ENCODE data around the gene TCF7L2.

TCF7L2 gene

GRCh38 chr10:113001599-113002448 is 51.8 kb downstream of the TCF7L2 start:
- no peak for DNase-seq

GRCh38 chr10:113002449-113002777 is 52.4 kb downstream of the TCF7L2 start:
- DNase-seq, result no peak

DNA sequence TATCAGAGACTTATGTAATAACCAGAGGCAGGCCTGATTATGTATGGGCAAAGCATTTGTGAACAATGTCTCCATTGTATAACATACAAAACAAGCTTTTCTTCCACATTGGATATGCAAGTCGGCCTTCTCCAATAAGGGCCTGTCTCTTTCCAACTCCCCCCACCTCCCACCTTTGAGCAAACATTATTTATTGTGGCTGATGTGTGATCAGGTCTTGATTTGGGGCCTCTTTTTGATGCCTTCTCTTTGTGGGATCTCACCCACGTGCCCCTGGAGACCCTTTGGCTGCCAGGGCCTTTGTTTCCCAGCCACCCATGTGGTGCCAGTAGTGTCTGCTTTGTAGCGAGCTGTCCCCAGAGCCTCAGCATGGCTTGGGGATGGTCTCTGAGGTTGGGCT is 53.0 kb downstream of the TCF7L2 start:
- DNase-seq, result no peak

GRCh38 chr10:113004069-113004618 is 54.1 kb downstream of the TCF7L2 start:
- no peak for DNase-seq

DNA sequence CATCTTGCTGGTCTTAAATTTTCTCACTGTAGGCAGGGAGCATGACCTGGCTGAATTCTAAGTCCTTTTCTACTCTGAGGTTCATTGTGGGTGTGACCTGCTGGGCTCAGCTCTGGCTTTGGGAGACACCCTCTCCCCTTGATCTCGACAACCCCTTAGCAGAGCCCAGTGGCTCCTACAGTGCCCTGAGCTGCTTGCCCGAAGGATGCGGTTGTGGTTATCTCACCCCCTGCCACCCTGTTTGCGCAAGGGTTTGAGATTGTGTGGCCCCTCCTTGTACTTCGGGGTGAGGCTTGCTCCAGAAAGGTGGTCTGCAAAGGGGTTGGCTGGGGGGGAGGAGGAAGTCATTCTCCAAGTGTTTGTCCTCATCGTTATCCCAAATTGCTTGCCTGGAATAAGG is 55.3 kb downstream of the TCF7L2 start:
- no peak for DNase-seq

- peak; percentile 33 to 37 for DNase-seq
Observed at GRCh38 chr10:113006656-113007342, 56.8 kb downstream of the TCF7L2 start.

DNA sequence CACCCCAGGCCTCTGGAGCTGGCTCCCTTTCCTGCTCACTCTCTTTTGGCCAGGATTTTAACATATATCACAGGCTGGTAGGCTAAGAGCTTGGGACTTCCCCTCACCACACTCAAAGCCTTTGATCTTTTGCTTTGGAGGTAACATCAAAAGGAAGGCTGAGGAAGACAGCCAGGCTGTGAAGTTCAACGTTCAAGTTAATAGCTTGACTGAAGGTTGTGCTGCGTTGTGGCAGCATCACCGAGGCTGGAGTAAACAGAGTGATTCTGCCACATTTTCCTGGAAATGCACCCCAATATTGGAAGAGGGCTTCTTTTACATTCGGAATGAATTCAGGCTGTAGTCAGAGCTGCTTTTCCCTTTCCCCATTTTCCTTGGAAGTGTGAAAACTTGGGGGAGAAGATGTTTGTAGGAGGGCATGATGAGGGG is 57.3 kb downstream of the TCF7L2 start:
- DNase-seq, result no peak

GRCh38 chr10:113007821-113008220 is 57.8 kb downstream of the TCF7L2 start:
- DNase-seq, result no peak

GRCh38 chr10:113011592-113012374 is 61.7 kb downstream of the TCF7L2 start:
- no peak for DNase-seq

GRCh38 chr10:113015201-113015600 is 65.2 kb downstream of the TCF7L2 start:
- DNase-seq, result no peak

GRCh38 chr10:113017376-113017775 is 67.3 kb downstream of the TCF7L2 start:
- no peak for DNase-seq

GRCh38 chr10:113018034-113018433 is 68.0 kb downstream of the TCF7L2 start:
- no peak for DNase-seq

DNA sequence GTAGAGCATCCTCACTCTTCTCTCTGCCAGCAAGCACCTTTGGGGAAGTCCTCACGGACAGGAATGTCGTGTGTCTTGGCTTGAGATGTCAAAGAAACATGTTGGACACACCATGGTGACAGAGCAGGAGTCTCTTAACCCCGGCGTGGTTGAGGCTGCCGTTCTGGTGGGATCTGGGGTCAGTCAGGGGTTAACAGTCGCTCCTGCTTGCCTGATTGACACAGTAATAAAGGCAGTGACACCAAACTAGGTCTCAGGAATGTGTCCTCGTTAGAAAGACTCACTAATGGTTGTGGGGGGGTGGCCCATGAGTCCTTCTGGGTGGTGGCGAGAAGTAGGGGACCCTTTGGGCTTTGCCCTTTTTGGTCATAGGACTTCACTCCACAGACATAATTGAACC is 69.0 kb downstream of the TCF7L2 start:
- no peak for DNase-seq

DNA sequence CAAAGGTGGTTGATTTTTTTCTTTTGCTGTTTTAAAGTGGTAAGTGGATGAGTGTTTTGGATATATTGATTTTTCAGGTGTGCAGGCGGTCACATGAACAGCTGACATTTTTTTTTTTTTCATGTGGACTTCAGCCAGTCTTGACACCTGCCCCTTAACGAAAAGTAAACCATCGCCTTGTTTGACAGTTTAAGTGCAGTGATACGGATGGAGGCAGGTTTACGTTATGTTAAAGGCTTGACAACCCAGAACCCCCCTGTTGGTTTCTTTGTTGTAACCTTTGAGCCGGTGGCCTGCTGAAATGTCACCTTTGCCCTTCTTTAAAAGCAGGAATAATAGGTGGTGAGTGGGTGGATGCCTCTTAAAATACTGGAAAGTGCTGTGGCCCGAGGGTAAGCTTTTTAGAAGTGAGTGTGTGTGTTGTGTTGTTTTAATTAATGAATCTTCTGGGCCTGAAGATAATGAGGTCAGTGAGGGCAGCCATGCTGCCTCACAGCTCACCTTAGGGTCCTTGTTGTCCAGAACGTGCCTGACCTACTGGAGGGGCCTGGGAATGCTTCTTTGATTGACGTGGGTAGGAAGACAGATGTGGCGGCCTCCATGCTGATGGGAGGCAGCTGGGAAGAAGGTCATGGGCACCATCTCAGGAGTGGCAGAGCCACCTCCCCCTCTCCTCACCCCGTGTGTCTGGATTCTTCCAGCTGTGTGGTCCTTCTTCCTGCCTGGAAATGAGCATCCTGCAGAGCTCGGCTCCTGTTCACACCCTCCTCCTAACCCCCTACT is 69.8 kb downstream of the TCF7L2 start:
- DNase-seq, result peak in 1 of 2 experiments; percentile 24

DNA sequence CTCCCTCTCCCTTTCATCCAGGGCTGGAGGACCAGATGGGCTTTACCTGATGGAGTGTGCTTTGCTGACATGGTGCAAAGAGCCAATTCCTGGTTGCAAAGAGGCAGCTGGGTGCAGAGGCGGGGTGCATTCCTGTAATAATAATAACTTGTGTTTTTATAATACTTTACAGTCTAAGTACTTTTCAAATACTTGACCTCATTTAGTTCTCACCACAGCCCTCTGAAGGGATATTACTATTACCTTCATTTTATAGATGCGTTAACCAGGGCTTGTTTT is 70.4 kb downstream of the TCF7L2 start:
- no peak for DNase-seq

DNA sequence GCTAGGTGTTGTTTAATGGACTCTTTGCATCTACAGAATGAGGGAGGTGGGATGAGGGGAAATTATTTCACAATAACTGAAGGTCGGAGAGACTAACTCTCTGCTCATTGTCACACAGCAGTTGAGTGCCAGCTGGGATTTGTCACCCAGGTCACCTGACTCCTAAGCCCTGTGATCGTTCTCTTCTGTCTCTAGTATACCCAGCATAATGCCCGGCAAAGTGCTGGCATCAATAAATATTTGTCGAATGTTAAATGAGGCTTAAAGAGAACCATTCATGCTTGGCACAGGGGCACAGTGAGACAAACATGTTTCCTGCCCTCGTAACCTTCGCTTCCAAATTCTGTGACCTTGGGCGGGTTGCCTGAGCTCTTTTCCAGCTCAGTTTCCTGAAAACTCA is 70.8 kb downstream of the TCF7L2 start:
- DNase-seq, result peak in 1 of 2 experiments; percentile 21

GRCh38 chr10:113021268-113022040 is 71.4 kb downstream of the TCF7L2 start:
- DNase-seq, result no peak

- DNase-seq, result no peak
Observed at GRCh38 chr10:113022265-113022664, 72.2 kb downstream of the TCF7L2 start.

GRCh38 chr10:113023017-113023416 is 73.0 kb downstream of the TCF7L2 start:
- no peak for DNase-seq

DNA sequence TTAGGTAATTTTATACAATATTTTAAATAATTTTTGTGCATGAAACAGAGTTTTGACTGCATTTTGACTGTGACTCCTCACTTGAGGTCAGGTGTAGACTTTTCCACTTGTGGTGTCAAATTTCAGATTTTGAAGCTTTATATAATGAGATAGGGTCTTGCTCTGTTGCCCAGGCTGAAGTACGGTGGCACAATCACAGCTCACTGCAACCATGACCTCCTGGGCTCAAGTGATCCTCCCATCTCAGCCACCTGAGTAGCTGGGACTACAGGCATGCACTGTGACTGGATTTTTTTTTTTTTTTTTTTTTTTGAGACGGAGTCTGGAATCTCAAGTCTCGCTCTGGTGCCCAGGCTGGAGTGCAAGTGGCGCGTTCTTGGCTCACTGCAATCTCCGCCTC is 74.9 kb downstream of the TCF7L2 start:
- no peak for DNase-seq

DNA sequence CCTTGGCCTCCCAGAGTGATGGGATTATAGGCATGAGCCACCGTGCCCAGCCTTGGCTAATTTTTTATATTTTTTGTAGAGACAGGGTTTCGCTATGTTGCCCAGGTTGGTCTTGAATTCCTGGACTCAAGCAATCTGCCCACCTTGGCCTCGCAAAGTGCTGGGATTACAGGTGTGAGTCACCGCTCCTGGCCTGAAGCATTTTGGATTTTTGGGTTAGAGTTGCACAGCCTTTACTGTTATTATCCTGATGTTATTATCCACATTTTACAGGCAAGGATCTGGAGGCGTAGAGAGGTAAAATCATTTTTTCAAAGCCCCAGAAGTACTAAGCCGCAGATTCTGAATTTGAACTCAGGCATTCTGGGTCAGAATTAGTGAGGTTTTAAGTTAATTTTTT is 75.4 kb downstream of the TCF7L2 start:
- DNase-seq, result no peak

GRCh38 chr10:113026679-113027078 is 76.6 kb downstream of the TCF7L2 start:
- no peak for DNase-seq

All from SHP77 (cell line).